ENCODE results near the gene NDUFS1. TPM values are rescaled to one million over a fixed set of nuclear protein-coding genes. Genes with fewer than 3 reads are reported as not detected.

NDUFS1 gene
- polyA plus RNA-seq, 1 of the 3 experiments (the other 2 are of a cell fraction): 54.8 TPM

DNA sequence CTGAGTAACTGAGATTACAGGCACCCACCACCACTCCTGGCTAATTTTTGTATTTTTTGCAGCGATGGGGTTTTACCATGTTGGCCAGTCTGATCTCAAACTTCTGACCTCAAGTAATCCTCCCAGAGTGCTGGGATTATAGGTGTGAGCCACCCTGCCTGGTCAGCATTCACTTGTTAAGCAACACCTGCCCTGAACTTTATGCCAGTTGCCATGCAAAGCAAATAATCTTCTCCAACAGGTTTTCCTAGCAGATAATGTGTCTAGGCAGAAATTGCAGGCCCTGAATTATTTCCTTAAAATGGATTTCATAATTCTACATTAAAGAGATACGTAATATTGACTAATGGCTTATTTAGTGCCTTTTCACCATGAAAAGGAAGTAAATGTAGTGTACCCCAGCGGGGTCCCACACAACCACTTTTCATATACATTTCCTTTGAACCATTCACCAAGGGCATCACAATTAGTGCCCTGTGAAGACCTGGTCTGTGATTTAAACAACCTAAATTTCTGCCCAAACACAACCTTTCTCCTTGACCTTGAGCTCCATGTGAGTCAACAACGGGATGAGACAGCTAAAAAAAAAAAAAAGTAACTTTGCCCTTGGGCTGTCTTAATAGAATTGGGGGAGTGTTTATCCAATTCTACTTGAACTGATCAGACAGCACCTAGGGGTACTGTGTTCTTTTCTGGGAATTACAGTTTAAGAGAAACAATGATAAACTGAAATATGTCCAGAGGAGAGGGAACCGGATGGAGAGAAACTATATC, 42.0 kb upstream of the NDUFS1 start (continued):
- TF ChIP-seq, protein P1, sequence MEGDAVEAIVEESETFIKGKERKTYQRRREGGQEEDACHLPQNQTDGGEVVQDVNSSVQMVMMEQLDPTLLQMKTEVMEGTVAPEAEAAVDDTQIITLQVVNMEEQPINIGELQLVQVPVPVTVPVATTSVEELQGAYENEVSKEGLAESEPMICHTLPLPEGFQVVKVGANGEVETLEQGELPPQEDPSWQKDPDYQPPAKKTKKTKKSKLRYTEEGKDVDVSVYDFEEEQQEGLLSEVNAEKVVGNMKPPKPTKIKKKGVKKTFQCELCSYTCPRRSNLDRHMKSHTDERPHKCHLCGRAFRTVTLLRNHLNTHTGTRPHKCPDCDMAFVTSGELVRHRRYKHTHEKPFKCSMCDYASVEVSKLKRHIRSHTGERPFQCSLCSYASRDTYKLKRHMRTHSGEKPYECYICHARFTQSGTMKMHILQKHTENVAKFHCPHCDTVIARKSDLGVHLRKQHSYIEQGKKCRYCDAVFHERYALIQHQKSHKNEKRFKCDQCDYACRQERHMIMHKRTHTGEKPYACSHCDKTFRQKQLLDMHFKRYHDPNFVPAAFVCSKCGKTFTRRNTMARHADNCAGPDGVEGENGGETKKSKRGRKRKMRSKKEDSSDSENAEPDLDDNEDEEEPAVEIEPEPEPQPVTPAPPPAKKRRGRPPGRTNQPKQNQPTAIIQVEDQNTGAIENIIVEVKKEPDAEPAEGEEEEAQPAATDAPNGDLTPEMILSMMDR (IDR thresholded peaks at IDR 0.05): no peak
- no peak for TF ChIP-seq NRF1 (IDR thresholded peaks at IDR 0.05; ENCODE audit: low read depth, low read length)
- no peak for TF ChIP-seq NFIC (IDR thresholded peaks at IDR 0.05; ENCODE audit: borderline replicate concordance)
- TF ChIP-seq TCF12 (IDR thresholded peaks at IDR 0.05): no peak
- TF ChIP-seq, protein P2, sequence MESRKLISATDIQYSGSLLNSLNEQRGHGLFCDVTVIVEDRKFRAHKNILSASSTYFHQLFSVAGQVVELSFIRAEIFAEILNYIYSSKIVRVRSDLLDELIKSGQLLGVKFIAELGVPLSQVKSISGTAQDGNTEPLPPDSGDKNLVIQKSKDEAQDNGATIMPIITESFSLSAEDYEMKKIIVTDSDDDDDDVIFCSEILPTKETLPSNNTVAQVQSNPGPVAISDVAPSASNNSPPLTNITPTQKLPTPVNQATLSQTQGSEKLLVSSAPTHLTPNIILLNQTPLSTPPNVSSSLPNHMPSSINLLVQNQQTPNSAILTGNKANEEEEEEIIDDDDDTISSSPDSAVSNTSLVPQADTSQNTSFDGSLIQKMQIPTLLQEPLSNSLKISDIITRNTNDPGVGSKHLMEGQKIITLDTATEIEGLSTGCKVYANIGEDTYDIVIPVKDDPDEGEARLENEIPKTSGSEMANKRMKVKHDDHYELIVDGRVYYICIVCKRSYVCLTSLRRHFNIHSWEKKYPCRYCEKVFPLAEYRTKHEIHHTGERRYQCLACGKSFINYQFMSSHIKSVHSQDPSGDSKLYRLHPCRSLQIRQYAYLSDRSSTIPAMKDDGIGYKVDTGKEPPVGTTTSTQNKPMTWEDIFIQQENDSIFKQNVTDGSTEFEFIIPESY (IDR thresholded peaks at IDR 0.05; ENCODE audit: borderline replicate concordance, low read depth): no peak
- TF ChIP-seq, protein P3, sequence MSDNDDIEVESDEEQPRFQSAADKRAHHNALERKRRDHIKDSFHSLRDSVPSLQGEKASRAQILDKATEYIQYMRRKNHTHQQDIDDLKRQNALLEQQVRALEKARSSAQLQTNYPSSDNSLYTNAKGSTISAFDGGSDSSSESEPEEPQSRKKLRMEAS (IDR thresholded peaks at IDR 0.05; ENCODE audit: low read depth): no peak
- no peak for TF ChIP-seq POLR2AphosphoS5 (IDR thresholded peaks at IDR 0.05; ENCODE audit: low read depth, low read length)
- no peak for TF ChIP-seq MXI1 (IDR thresholded peaks at IDR 0.05; ENCODE audit: low read depth, low read length)

DNA sequence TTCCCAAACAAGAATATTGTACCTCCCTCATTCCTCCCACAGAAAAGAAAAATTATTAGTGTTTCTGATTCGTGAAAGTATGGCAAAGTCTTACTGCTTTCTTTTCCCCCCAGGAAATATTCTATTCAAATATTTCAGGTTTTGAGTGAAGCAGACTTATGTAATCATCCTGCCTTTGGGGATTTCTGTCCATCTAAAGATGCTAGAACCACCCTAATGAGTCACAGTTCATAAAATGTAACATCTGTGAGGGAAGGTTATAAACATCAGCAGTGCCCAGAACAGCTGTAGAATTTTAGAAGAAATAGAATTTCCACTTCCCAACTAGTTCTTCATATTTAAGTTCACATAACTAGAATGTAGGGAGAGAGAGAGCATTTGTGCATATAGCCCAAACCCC, 39.4 kb upstream of the NDUFS1 start:
- Histone ChIP-seq H3K4me3 (ENCODE audit: low read depth in 2 of 2, low read length in 1 of 2) (no peak overlapping the region), H3K27me3 (ENCODE audit: insufficient read depth) (no peaks in the 10 kb centered on the region), H3K9me2 (no peaks in the 10 kb centered on the region), H3K79me2 (ENCODE audit: insufficient read depth) (no peaks in the 10 kb centered on the region), H3K36me3 (replicated peaks in 1 of 2; ENCODE audit: control insufficient read depth in 1 of 2, insufficient read depth in 2 of 2, low read length in 1 of 2) (no peaks in the 10 kb centered on the region), H3K9me3 (no peaks in the 10 kb centered on the region), H3K4me1 (ENCODE audit: control insufficient read depth in 1 of 2, insufficient read depth in 2 of 2, low read depth in 1 of 2, low read length in 1 of 2) (no peaks in the 10 kb centered on the region), H3K27ac (ENCODE audit: low read depth in 2 of 2, low read length in 1 of 2) (no peak overlapping the region), H4K20me1 (ENCODE audit: insufficient read depth) (no peaks in the 10 kb centered on the region), H3F3A (replicated peaks; ENCODE audit: insufficient read depth) (no peaks in the 10 kb centered on the region), H3K9ac (no peak overlapping the region), H3K4me2 (no peak overlapping the region), H2AFZ (ENCODE audit: low read depth) (no peak overlapping the region)
- no peak for DNase-seq
- ChIA-PET CTCF (no interaction called here), POLR2A (no interaction called here)
- 29% methylated on average over 1 of the region's 1 CpG for WGBS (ENCODE audit: low lambda C conversion rate)
- TF ChIP-seq GATA2 (CRISPR knock-in tag; IDR thresholded peaks at IDR 0.05) (no peak), SMC3 (IDR thresholded peaks at IDR 0.05; ENCODE audit: low read depth, low read length) (no peak), MXI1 (IDR thresholded peaks at IDR 0.05; ENCODE audit: low read depth, low read length) (no peak), EP300 (IDR thresholded peaks at IDR 0.05; ENCODE audit: borderline replicate concordance in 1 of 2, low read depth in 1 of 2, low read length in 1 of 2) (no peak), RAD21 (IDR thresholded peaks at IDR 0.05; ENCODE audit: low read length) (no peak), NFIC (IDR thresholded peaks at IDR 0.05; ENCODE audit: borderline replicate concordance) (no peak), CHD2 (IDR thresholded peaks at IDR 0.05; ENCODE audit: low read length, partially characterized antibody) (no peak)
- TF ChIP-seq, protein P4, sequence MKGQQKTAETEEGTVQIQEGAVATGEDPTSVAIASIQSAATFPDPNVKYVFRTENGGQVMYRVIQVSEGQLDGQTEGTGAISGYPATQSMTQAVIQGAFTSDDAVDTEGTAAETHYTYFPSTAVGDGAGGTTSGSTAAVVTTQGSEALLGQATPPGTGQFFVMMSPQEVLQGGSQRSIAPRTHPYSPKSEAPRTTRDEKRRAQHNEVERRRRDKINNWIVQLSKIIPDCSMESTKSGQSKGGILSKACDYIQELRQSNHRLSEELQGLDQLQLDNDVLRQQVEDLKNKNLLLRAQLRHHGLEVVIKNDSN (IDR thresholded peaks at IDR 0.05; ENCODE audit: borderline replicate concordance, low read depth): no peak
- TF ChIP-seq, protein P5, sequence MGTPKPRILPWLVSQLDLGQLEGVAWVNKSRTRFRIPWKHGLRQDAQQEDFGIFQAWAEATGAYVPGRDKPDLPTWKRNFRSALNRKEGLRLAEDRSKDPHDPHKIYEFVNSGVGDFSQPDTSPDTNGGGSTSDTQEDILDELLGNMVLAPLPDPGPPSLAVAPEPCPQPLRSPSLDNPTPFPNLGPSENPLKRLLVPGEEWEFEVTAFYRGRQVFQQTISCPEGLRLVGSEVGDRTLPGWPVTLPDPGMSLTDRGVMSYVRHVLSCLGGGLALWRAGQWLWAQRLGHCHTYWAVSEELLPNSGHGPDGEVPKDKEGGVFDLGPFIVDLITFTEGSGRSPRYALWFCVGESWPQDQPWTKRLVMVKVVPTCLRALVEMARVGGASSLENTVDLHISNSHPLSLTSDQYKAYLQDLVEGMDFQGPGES (IDR thresholded peaks at IDR 0.05; ENCODE audit: low read depth, low read length): no peak
- TF ChIP-seq, protein P6, sequence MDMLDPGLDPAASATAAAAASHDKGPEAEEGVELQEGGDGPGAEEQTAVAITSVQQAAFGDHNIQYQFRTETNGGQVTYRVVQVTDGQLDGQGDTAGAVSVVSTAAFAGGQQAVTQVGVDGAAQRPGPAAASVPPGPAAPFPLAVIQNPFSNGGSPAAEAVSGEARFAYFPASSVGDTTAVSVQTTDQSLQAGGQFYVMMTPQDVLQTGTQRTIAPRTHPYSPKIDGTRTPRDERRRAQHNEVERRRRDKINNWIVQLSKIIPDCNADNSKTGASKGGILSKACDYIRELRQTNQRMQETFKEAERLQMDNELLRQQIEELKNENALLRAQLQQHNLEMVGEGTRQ (IDR thresholded peaks at IDR 0.05; ENCODE audit: borderline replicate concordance, low read depth, low read length): no peak

Measured in SK-N-SH (cell line).